ENCODE data around the gene GPAT2.
"Not testable (repeated sequence)": the region's sequence is repeated elsewhere in the genome, so short reads cannot be mapped to it uniquely, and the experiment has no call there.

GPAT2 gene

DNA sequence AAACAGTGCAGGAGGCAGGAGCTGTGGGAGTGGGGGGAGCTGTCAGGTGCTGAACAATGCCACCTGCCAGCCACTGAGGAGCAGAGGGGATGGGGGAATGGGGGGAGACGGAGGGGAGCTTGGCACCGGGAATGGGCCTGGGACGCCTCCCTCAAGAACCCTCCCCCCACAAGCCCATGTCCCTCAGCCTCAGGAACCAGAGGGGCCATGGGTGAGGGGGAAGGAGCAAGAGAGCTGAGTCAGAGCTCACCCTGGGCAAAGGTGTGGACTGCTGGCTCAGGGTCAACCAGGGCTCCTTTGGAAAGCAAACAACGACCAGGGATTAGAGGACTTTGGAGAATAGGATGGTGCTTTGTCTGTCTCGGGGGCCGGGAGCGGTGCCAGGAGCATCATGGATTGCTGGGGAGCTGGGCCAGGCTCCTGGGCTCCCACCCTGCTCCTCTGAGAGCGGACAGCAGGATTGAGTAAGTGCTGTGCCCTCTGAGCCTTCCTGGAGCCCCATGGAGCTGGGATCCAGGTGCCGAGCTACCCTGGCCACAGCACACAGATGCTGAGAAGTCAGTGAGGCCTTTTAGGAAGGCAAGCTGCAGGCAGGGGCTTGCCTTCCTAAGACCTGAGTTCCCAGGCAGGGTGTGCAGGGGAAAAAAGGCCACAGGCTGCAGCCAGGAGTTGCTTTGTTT lies 33.3 kb upstream of the GPAT2 start:
- H3K4me1 ChIP-seq (ENCODE audit: insufficient read depth, low read length); H3K27me3 ChIP-seq (ENCODE audit: insufficient read depth, low read length, poor library complexity); ATAC-seq (ENCODE audit: insufficient read depth, low read depth); H3K9ac ChIP-seq (ENCODE audit: low read depth, low read length); H3K9me3 ChIP-seq (ENCODE audit: insufficient read depth, low read length, severe bottlenecking); H3K4me2 ChIP-seq (ENCODE audit: insufficient read depth, low read length); H2AFZ ChIP-seq (ENCODE audit: low read depth, low read length); H3K4me3 ChIP-seq (ENCODE audit: low read depth in 1 of 2, low read length in 2 of 2); H3K27ac ChIP-seq (ENCODE audit: low read length); DNase-seq; H3K79me2 ChIP-seq (ENCODE audit: insufficient read depth, low read length); H4K20me1 ChIP-seq (ENCODE audit: insufficient read depth, low read length); H3K36me3 ChIP-seq (ENCODE audit: insufficient read depth, low read length): not testable (repeated sequence)

DNA sequence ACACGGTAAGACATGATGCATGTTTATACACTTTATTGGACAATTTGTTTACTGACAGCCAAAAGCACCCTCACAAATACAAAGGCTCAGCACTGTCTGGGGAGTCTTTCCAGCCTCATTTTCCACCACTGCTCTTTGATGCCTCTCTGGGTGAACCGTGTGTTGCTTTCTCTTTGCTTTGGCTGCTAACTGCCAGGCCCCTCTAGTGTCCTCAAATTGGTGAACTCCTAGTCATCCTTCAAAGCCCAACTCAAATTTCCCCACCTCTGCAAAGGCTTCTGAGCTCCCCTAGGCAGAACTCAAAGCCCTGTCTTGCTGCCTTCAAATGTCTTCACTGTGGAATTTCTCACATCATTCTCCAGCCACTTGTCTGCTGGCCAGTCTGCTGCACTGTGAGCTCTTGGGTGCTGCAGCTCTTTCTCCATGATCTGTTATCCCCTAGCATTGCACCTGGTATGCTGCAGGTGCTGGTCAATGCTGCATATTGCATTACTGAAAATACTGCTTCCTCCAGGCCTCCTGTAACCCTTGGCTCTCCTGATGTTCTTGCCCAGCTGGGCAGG lies 32.5 kb upstream of the GPAT2 start:
- H4K20me1 ChIP-seq (ENCODE audit: insufficient read depth, low read length); H3K36me3 ChIP-seq (ENCODE audit: insufficient read depth, low read length); ATAC-seq (ENCODE audit: insufficient read depth, low read depth); H2AFZ ChIP-seq (ENCODE audit: low read depth, low read length); H3K9me3 ChIP-seq (ENCODE audit: insufficient read depth, low read length, severe bottlenecking); H3K4me2 ChIP-seq (ENCODE audit: insufficient read depth, low read length); H3K27me3 ChIP-seq (ENCODE audit: insufficient read depth, low read length, poor library complexity); H3K4me3 ChIP-seq (ENCODE audit: low read depth in 1 of 2, low read length in 2 of 2); H3K27ac ChIP-seq (ENCODE audit: low read length); H3K4me1 ChIP-seq (ENCODE audit: insufficient read depth, low read length); DNase-seq; H3K79me2 ChIP-seq (ENCODE audit: insufficient read depth, low read length); H3K9ac ChIP-seq (ENCODE audit: low read depth, low read length): not testable (repeated sequence)

DNA sequence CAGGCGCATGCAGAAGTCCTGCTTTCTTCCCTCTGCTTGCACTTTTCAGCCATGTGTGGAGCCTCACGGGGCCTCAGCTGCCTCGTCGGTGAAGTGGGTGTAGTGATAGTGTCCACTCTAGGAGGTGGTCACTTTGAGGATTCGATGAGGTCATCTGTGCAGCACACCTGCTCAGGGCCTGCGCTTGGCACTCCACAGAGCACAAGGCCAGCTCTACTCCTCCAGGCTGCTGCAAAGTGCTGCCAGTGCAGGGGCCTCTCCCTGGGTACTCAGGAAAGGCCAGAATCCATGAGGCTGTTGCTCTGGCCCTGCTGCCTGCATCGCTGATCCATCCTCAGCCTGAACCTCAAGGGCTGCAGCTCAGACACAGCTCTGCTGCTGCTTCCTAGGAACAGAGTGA lies 31.8 kb upstream of the GPAT2 start:
- not testable (repeated sequence) for H3K27ac ChIP-seq (ENCODE audit: low read length); H3K36me3 ChIP-seq (ENCODE audit: insufficient read depth, low read length); ATAC-seq (ENCODE audit: insufficient read depth, low read depth); H3K9me3 ChIP-seq (ENCODE audit: insufficient read depth, low read length, severe bottlenecking); H4K20me1 ChIP-seq (ENCODE audit: insufficient read depth, low read length); H2AFZ ChIP-seq (ENCODE audit: low read depth, low read length); H3K4me1 ChIP-seq (ENCODE audit: insufficient read depth, low read length); H3K27me3 ChIP-seq (ENCODE audit: insufficient read depth, low read length, poor library complexity); H3K4me3 ChIP-seq (ENCODE audit: low read depth in 1 of 2, low read length in 2 of 2); H3K4me2 ChIP-seq (ENCODE audit: insufficient read depth, low read length); H3K79me2 ChIP-seq (ENCODE audit: insufficient read depth, low read length); DNase-seq; H3K9ac ChIP-seq (ENCODE audit: low read depth, low read length)

DNA sequence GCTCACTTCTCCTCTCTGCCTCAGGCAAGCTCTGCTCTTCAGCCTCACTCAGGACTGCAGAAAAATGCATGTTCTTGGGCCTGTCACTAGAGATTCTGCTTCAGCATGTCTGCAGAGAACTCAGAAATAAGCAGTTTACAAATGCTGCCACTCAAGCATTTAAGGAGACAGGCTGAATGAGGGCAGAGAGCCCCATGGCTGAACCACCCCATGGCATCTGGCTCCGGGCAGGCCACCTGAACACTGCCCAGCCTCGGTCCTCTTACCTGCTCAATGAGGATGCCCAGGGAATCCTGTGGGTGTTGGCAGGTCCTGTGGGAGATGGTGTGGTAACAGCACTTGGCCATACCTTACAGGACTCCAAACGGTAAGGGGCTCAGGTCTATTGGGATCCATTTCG lies 31.2 kb upstream of the GPAT2 start:
- not testable (repeated sequence) for H3K4me3 ChIP-seq (ENCODE audit: low read depth in 1 of 2, low read length in 2 of 2); H3K9me3 ChIP-seq (ENCODE audit: insufficient read depth, low read length, severe bottlenecking); H2AFZ ChIP-seq (ENCODE audit: low read depth, low read length); H3K4me1 ChIP-seq (ENCODE audit: insufficient read depth, low read length); H3K27ac ChIP-seq (ENCODE audit: low read length); H3K27me3 ChIP-seq (ENCODE audit: insufficient read depth, low read length, poor library complexity); H4K20me1 ChIP-seq (ENCODE audit: insufficient read depth, low read length); H3K4me2 ChIP-seq (ENCODE audit: insufficient read depth, low read length); H3K9ac ChIP-seq (ENCODE audit: low read depth, low read length); H3K36me3 ChIP-seq (ENCODE audit: insufficient read depth, low read length); H3K79me2 ChIP-seq (ENCODE audit: insufficient read depth, low read length); DNase-seq; ATAC-seq (ENCODE audit: insufficient read depth, low read depth)

DNA sequence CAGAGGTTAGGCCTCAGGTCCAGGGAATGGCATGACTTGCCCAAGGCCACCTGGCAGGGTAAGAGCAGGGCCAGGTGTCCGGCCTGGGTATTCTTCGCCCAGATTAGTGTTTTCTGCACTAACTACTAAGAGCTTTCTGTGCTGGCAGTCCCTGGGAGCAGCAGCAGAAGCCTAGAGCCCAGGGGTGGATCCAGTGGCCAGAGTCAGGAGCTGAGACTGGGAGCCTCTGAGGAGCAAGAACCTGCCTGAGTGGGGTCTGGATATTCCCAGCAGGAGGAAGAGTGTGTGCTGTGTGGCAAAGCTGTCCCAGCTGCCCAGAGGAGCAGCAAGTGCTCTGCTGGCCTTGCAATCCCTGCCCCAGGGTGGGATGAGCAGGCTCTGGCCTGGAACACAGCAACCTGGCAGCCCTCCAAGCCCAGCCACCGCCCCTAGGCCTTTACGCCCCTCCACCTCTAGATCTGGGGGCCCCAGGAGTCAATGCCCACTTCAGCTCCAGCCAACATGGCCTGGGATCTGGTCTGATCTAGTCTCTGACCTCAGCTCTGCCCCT lies 30.7 kb upstream of the GPAT2 start:
- no peaks in the 10 kb centered on the region for H3K79me2 ChIP-seq (ENCODE audit: insufficient read depth, low read length)
- DNase-seq (no peak), ATAC-seq (ENCODE audit: insufficient read depth, low read depth) (no peak)
- H3K27me3 ChIP-seq (ENCODE audit: insufficient read depth, low read length, poor library complexity), result no peaks in the 10 kb centered on the region
- H3K9me3 ChIP-seq (ENCODE audit: insufficient read depth, low read length, severe bottlenecking), result no peaks in the 10 kb centered on the region
- H3K36me3 ChIP-seq (ENCODE audit: insufficient read depth, low read length), result no peaks in the 10 kb centered on the region
- no peaks in the 10 kb centered on the region for H3K4me1 ChIP-seq (ENCODE audit: insufficient read depth, low read length)
- H3K4me3 ChIP-seq (ENCODE audit: low read depth in 1 of 2, low read length in 2 of 2), result no peak overlapping the region
- no peak overlapping the region for H3K4me2 ChIP-seq (ENCODE audit: insufficient read depth, low read length)
- no peak overlapping the region for H2AFZ ChIP-seq (ENCODE audit: low read depth, low read length)
- H3K27ac ChIP-seq (ENCODE audit: low read length), result no peak overlapping the region
- H3K9ac ChIP-seq (ENCODE audit: low read depth, low read length), result no peak overlapping the region
- H4K20me1 ChIP-seq (ENCODE audit: insufficient read depth, low read length), result no peaks in the 10 kb centered on the region
- TF ChIP-seq EZH2 (IDR thresholded peaks at IDR 0.05; ENCODE audit: borderline replicate concordance, low read depth, low read length, severe bottlenecking), result no peak
- TF ChIP-seq, protein P1, sequence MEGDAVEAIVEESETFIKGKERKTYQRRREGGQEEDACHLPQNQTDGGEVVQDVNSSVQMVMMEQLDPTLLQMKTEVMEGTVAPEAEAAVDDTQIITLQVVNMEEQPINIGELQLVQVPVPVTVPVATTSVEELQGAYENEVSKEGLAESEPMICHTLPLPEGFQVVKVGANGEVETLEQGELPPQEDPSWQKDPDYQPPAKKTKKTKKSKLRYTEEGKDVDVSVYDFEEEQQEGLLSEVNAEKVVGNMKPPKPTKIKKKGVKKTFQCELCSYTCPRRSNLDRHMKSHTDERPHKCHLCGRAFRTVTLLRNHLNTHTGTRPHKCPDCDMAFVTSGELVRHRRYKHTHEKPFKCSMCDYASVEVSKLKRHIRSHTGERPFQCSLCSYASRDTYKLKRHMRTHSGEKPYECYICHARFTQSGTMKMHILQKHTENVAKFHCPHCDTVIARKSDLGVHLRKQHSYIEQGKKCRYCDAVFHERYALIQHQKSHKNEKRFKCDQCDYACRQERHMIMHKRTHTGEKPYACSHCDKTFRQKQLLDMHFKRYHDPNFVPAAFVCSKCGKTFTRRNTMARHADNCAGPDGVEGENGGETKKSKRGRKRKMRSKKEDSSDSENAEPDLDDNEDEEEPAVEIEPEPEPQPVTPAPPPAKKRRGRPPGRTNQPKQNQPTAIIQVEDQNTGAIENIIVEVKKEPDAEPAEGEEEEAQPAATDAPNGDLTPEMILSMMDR (IDR thresholded peaks at IDR 0.05; ENCODE audit: borderline replicate concordance, extremely low read depth, low read length, poor library complexity, severe bottlenecking), result no peak

DNA sequence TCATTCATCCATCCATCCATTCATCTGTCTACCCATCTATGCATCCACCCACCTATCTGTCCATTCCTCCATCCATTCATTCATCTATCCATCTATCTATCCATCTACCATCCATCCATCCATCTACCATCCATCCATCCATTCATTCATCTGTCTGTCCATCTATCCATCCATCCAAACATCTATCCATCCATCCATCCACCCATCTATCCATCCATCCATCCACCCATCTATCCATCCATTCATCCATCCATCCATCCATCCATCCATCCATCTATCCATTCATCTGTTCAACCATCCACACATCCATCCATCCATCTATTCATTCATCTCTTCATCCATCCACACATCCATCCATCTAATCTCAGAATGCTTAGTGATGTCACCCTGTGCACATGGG lies 30.0 kb upstream of the GPAT2 start:
- H4K20me1 ChIP-seq (ENCODE audit: insufficient read depth, low read length); H3K27me3 ChIP-seq (ENCODE audit: insufficient read depth, low read length, poor library complexity); DNase-seq; H3K36me3 ChIP-seq (ENCODE audit: insufficient read depth, low read length); H3K4me2 ChIP-seq (ENCODE audit: insufficient read depth, low read length); H2AFZ ChIP-seq (ENCODE audit: low read depth, low read length); H3K27ac ChIP-seq (ENCODE audit: low read length); H3K4me3 ChIP-seq (ENCODE audit: low read depth in 1 of 2, low read length in 2 of 2); ATAC-seq (ENCODE audit: insufficient read depth, low read depth); H3K79me2 ChIP-seq (ENCODE audit: insufficient read depth, low read length); H3K9me3 ChIP-seq (ENCODE audit: insufficient read depth, low read length, severe bottlenecking); H3K4me1 ChIP-seq (ENCODE audit: insufficient read depth, low read length); H3K9ac ChIP-seq (ENCODE audit: low read depth, low read length): not testable (repeated sequence)

DNA sequence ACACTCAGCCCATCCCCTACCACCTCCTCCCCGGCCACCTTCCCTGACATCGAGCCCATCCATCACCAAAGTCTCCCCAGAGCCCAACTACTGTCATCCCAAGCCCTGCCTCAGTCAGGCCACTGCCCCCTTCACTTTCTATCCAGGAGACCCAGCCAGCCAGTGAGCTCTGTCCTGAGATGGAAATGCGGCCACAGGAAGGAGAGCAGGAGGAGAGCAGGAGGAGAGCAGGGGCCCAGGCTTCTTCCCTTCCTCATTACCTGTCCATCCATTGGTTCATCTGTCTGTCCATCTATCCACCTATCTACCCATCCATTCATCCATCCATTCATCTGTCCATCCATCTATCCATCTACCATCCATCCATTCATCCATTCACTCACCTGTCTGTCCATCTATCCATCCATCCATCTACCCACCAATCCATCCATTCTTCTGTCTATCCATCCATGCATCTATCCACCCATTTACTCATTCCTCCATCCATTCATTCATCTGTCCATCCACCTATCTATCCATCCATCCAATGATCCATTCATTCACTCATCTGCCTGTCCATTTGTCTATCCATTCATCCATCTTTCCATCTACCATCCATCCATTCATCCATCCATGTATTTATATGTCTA lies 29.4 kb upstream of the GPAT2 start:
- not testable (repeated sequence) for H3K4me2 ChIP-seq (ENCODE audit: insufficient read depth, low read length); H3K79me2 ChIP-seq (ENCODE audit: insufficient read depth, low read length); H3K4me1 ChIP-seq (ENCODE audit: insufficient read depth, low read length); H4K20me1 ChIP-seq (ENCODE audit: insufficient read depth, low read length); H3K9me3 ChIP-seq (ENCODE audit: insufficient read depth, low read length, severe bottlenecking); H3K9ac ChIP-seq (ENCODE audit: low read depth, low read length); ATAC-seq (ENCODE audit: insufficient read depth, low read depth); DNase-seq; H3K4me3 ChIP-seq (ENCODE audit: low read depth in 1 of 2, low read length in 2 of 2); H3K27ac ChIP-seq (ENCODE audit: low read length); H3K36me3 ChIP-seq (ENCODE audit: insufficient read depth, low read length); H2AFZ ChIP-seq (ENCODE audit: low read depth, low read length); H3K27me3 ChIP-seq (ENCODE audit: insufficient read depth, low read length, poor library complexity)
